Mammary epithelial cell (primary cell): Measurements from ENCODE around the gene AREL1.

Experiments used
- CTCF ChIP-seq, 2 donors: IDR thresholded peaks in 1 of 2; conservative IDR thresholded peaks in 1 of 2; 2 replicates each; pipeline ENCODE4 v1.5.1; 2011 to 2012; ENCODE audit warnings: inconsistent platforms in 2 of 2, low read length in 2 of 2, mild to moderate bottlenecking in 2 of 2, control low read depth in 1 of 2, low read depth in 1 of 2; ENCODE audit not compliant: insufficient read depth in 1 of 2; ENCODE audit errors: extremely low read depth in 1 of 2
- EZH2 ChIP-seq: IDR thresholded peaks from 2 replicates; pipeline ENCODE4 v1.6.1; 2012; ENCODE audit warnings: low read length, inconsistent platforms, borderline replicate concordance

GRCh38 chr14:74732387-74732786, 19.5 kb upstream of the AREL1 start:
- TF ChIP-seq EZH2 (no peak), CTCF (conservative IDR thresholded peaks at IDR 0.05 in 1 of 2, IDR thresholded peaks at IDR 0.05 in 1 of 2; ENCODE audit: extremely low read depth in 1 of 2, insufficient read depth in 1 of 2, low read depth in 1 of 2, low read length in 2 of 2) (no peak)
